Measurements from ENCODE around the gene MYO16. TPM values are rescaled to one million over a fixed set of nuclear protein-coding genes. Genes with fewer than 3 reads are reported as not detected.

Gene MYO16
- polyA plus RNA-seq, 2 of the 4 experiments (the other 2 are of a cell fraction) = 0.03 to 0.06 TPM

GRCh38 chr13:108940121-108940520 lies 310.7 kb downstream of the MYO16 start:
- ATAC-seq (no peak), FAIRE-seq (no peak), DNase-seq (ENCODE audit: low read depth in 1 of 2, low spot score in 1 of 2) (no peak)
- POLR2A ChIA-PET = no interaction called here
- Histone ChIP-seq H3K4me1 (peaks cover 10% of the 10 kb centered on the region; the same call in 2 of the 3 replicates), H3K4me2 (no peak overlapping the region), H3K4me3 (no peak overlapping the region), H3K9me3 (no peaks in the 10 kb centered on the region), H3K27ac (no peak overlapping the region)
- TF ChIP-seq CHD4 (IDR thresholded peaks at IDR 0.05; ENCODE audit: borderline replicate concordance) = no peak
- TF ChIP-seq HOXA7 (CRISPR knock-in tag; IDR thresholded peaks at IDR 0.05) = no peak
- TF ChIP-seq HOXB5 (CRISPR knock-in tag; IDR thresholded peaks at IDR 0.05) = no peak
- TF ChIP-seq RARB (CRISPR knock-in tag; IDR thresholded peaks at IDR 0.05) = no peak
- TF ChIP-seq RCOR1 (IDR thresholded peaks at IDR 0.05; ENCODE audit: low read depth, low read length) = no peak
- no peak for TF ChIP-seq FOSB (CRISPR knock-in tag; IDR thresholded peaks at IDR 0.05)
- no peak for TF ChIP-seq PHF8 (IDR thresholded peaks at IDR 0.05; ENCODE audit: borderline replicate concordance, low read depth)
- no peak for TF ChIP-seq PBX3 (IDR thresholded peaks at IDR 0.05)
- no peak for TF ChIP-seq MYC (IDR thresholded peaks at IDR 0.05; ENCODE audit: borderline replicate concordance, low read length)
- no peak for TF ChIP-seq BHLHE40 (IDR thresholded peaks at IDR 0.05; ENCODE audit: low read depth, low read length)
- no peak for TF ChIP-seq FOSL2 (IDR thresholded peaks at IDR 0.05)
- no peak for TF ChIP-seq FOSL2 (CRISPR knock-in tag; IDR thresholded peaks at IDR 0.05)
- no peak for TF ChIP-seq CEBPB (IDR thresholded peaks at IDR 0.05)
- TF ChIP-seq RNF2 (IDR thresholded peaks at IDR 0.05; ENCODE audit: borderline replicate concordance, low read depth) = no peak
- TF ChIP-seq NPAS2 (CRISPR knock-in tag; IDR thresholded peaks at IDR 0.05; ENCODE audit: borderline replicate concordance) = no peak
- TF ChIP-seq KDM1A (IDR thresholded peaks at IDR 0.05; ENCODE audit: low read depth) = no peak
- CTCF ChIA-PET = no interaction called here
- 78% methylated on average over 2 of the region's 2 CpGs for WGBS (ENCODE audit: missing lambda C conversion rate)

GRCh38 chr13:108943842-108944241 lies 314.4 kb downstream of the MYO16 start:
- DNase-seq (ENCODE audit: low read depth in 1 of 2, low spot score in 1 of 2) (no peak), FAIRE-seq (no peak), ATAC-seq (no peak)
- Histone ChIP-seq H3K27ac (peak overlapping the region in 1 of 2 experiments; percentile 19; a peak in 2 of 6 replicates), H3K9me3 (no peaks in the 10 kb centered on the region), H3K4me1 (peaks cover 31% of the 10 kb centered on the region), H3K4me3 (no peak overlapping the region), H3K4me2 (no peak overlapping the region)
- POLR2A ChIA-PET = no interaction called here
- 93% methylated on average over 7 of the region's 7 CpGs for WGBS (ENCODE audit: missing lambda C conversion rate)
- CTCF ChIA-PET = no interaction called here
- TF ChIP-seq REST (IDR thresholded peaks at IDR 0.05) (no peak), NFE2L2 (conservative IDR thresholded peaks at IDR 0.05; ENCODE audit: low read length) (no peak), ZNF302 (CRISPR knock-in tag; IDR thresholded peaks at IDR 0.05) (no peak), HOXA7 (CRISPR knock-in tag; IDR thresholded peaks at IDR 0.05) (no peak), HDAC2 (IDR thresholded peaks at IDR 0.05) (no peak), RAD21 (conservative IDR thresholded peaks at IDR 0.05 in 1 of 2, IDR thresholded peaks at IDR 0.05 in 1 of 2) (no peak), FOSL2 (IDR thresholded peaks at IDR 0.05) (no peak), FOSL2 (CRISPR knock-in tag; IDR thresholded peaks at IDR 0.05) (no peak), NR3C1 (IDR thresholded peaks at IDR 0.05) (no peak), E2F6 (IDR thresholded peaks at IDR 0.05; ENCODE audit: borderline replicate concordance, low read depth) (no peak), ESRRA (IDR thresholded peaks at IDR 0.05; ENCODE audit: borderline replicate concordance, low read length) (no peak), MAFK (IDR thresholded peaks at IDR 0.05; ENCODE audit: partially characterized antibody) (no peak), ELK1 (IDR thresholded peaks at IDR 0.05; ENCODE audit: low read depth, low read length) (no peak), HEYL (CRISPR knock-in tag; IDR thresholded peaks at IDR 0.05) (no peak), HOXB5 (CRISPR knock-in tag; IDR thresholded peaks at IDR 0.05) (no peak), RNF2 (IDR thresholded peaks at IDR 0.05; ENCODE audit: borderline replicate concordance, low read depth) (no peak), MYC (IDR thresholded peaks at IDR 0.05; ENCODE audit: borderline replicate concordance, low read length) (no peak), ZFP36 (IDR thresholded peaks at IDR 0.05; ENCODE audit: borderline replicate concordance, partially characterized antibody) (no peak), BCL3 (IDR thresholded peaks at IDR 0.05) (no peak), MAX (IDR thresholded peaks at IDR 0.05) (no peak)
